NCI-H446 treated with DMSO at 0.1 percent for 48 hours (cell line): Measurements from ENCODE around the gene PPP1R14D.

Experiments
- DNase-seq: peaks from one replicate; lab custom pipeline; 2025; lab: John Stamatoyannopoulos, UW

The PPP1R14D gene

GRCh38 chr15:40852529-40852928 lies 24.0 kb upstream of the PPP1R14D start:
- no peak for DNase-seq

GRCh38 chr15:40850576-40851112 lies 22.1 kb upstream of the PPP1R14D start:
- no peak for DNase-seq

GRCh38 chr15:40847223-40847961 lies 18.9 kb upstream of the PPP1R14D start:
- no peak for DNase-seq

DNA sequence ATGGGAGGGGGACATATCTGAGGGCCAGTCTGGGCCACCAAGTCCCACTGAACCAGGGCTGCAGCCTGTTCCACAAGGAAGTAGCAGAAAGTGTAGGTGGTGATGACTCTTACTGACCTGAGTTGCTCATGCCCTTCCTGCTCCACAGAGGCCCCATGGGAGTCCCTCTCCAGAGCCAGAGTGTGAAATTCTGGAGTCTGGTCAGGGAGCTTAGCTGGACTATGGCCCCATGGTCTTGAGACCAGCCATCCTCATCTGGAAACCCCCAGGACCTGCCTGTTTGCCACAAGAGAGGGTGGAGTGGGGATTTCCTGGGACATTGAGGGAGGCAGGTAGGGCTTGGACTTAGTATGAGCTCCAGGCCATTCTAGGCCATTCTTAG lies 18.3 kb upstream of the PPP1R14D start:
- no peak for DNase-seq

- DNase-seq = no peak
Measured at GRCh38 chr15:40845511-40846284, 17.2 kb upstream of the PPP1R14D start.

DNA sequence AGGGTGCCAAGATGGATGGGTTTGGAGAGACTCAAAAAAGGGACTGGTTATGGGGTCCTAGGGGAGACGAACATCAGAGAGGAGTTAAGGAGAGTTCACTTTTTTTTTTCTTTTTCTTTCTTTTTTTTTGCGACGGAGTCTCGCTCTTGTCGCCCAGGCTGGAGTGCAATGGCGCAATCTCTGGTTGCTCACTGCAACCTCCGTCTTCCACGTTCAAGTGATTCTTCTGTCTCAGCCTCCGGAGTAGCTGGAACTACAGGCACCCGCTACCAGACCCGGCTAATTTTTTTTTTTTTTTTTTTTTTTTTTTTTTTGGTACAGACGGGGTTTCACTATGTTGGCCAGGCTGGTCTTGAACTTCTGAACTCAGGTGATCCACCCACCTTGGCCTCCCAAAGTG lies 16.5 kb upstream of the PPP1R14D start:
- no peak for DNase-seq

- no peak for DNase-seq
Measured at GRCh38 chr15:40844696-40845030, 16.2 kb upstream of the PPP1R14D start.

- no peak for DNase-seq
Measured at GRCh38 chr15:40843885-40844695, 15.6 kb upstream of the PPP1R14D start, which contains the start of gene SPINT1. Gene SPINT1, plus strand, starts transcription at chr15:40844048. Its CDS starts 507 bp downstream, at chr15:40844555.

DNA sequence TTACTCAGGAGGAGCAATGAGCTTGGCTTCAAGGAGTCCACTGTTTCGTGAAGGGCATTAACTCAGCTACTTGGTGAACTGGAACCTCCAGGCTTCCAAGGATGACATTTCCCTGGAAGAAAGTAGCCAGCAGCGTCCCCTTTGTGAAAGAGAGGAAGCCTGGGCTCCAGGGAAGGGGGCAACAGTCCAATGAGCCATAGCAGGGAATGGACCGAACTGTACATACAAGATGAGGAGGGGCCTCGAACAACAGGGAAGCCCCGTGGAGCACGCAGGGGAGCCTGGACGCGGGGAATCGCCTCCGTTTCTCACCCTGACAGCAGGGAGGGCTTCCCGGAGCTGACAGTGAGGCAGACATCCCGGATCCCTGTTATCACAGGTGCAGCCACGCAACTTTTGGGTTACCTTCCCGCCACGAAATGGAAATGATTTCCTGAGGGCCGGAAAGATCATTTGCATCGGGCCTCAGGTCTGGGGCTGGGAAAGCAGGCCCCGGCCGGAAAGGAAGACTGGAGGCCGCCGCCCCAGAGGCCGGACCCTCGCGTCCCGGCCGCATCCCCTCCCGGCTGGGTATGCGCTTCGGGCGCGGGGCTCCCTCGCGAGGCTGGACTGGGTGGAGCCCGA lies 14.9 kb upstream of the PPP1R14D start:
- DNase-seq = no peak

GRCh38 chr15:40841741-40842140 lies 13.2 kb upstream of the PPP1R14D start:
- no peak for DNase-seq

GRCh38 chr15:40838756-40839155 lies 10.2 kb upstream of the PPP1R14D start:
- no peak for DNase-seq

DNA sequence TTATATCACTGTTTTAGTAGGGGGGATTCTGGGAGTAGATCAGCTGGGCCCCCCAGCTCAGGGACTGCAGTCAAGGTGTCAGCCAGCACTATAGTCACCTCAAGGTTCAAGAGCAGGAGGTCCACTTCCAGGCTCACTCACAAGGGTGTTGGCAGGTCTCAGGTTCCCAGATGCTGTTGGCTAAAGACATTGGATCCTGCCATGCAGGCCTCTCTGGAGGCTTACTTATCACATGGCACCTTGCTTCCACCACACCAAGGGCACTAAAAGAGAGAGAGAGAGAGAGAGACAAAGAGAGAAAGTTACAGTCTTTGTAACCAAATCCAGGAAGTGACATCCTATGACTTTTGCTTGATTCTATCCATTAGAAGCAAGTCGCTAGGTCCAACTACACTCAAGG lies 7.5 kb upstream of the PPP1R14D start:
- DNase-seq = no peak

- no peak for DNase-seq
Measured at GRCh38 chr15:40832903-40833302, 4.4 kb upstream of the PPP1R14D start.

DNA sequence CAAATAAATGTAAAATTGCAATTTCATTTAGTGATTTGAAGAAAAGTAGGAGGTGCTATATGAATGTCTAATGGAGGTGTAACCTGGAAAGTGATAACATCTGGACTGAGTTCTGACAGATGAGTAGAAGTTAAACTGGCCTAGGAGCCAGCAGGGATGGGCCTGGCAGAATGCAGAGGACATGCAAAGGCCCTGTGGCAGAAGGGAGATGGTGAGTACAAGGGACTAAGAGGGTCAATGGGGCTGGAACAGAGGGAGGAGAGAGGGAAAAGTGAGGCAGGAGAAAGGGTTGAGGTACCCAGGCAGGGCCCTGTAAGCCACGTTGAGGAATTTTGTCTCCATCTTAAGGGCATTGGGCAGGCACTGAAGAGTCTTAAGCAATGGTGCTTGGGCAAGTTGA lies 3.4 kb upstream of the PPP1R14D start:
- DNase-seq = no peak

GRCh38 chr15:40830884-40831283 lies 2.4 kb upstream of the PPP1R14D start:
- no peak for DNase-seq

DNA sequence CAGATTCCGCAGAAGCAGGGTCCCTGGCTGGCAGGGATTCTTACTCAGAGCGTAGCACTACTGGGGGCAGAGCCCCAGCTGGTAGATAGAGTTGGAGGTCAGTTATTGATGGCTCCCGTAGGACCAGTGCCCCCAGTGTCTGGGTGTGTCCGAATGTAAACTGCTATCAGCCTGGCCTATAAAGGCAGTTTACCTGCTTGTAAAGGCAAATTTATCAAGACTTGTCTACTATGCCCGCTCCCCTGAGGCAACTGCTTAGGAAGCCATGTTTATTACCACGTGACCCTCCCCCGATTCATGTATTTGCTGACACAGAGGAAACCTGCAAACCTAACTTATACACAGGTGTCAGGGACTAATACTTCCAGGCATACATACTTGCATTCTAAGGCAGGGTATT lies 607 bp upstream of the PPP1R14D start:
- DNase-seq = no peak

DNA sequence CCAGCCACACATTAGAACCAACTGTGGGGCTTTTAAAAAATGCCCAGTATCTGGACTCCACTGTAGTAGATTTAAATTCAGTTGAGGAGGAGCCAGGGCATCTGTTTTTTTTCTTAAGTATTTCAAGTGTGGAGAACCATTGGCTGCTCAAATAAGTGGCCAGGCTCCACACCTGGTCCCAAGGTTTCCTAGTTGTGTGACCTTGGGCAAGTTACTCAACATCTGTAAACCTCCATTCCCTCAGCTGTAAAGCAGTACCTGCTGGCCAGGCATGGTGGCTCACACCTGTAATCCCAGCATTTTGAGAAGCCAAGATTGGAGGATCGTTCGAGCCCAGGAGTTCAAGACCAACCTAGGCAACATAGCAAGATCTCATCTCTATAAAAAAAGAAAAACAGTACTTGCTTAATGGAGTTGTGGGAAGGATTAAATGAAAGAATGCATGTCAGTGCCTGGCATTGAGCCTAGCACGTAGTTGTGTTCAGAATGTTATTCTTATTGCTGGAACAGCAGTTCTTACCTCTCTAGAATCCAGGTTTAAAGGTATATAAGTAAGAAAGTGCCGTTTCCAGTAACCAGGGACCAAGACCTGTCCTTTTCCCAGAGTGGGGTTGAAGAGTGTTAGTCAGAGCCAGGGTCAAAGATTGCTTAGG lies 2.0 kb downstream of the PPP1R14D start:
- DNase-seq = no peak

DNA sequence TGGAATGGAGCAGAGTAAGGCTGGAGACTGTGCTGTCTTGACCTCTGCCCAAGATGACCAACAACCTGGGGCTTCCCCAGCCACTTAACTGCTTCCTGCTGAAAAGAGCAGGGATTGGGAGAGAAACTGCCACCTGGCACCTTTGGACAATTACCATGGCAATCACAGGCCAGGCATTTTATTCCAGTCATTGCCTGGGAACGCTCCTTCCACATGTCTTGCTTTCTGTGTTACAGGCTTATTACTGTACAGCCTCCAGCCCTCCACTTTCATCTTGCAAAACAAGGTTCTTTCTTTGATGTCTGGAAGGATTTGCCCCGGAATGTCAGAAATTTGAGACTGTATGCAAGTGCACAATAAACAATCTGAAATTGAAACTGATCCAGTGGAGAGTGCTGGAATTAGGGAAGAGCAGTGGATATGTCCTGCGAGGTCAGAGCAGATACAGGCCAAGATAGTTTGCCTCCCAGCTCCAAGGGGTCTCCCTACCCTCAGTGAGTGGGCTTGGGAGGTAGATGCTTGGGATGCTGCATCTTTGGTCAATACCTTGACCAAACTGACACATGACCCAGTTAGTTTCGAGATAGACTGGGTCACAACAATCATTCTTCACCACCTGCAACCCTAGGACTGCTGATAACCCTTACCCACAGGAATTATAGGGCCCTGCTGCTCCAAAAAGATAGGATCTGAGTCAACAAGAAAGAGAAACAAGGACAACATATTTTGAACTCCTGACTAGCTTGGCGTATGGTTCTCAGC lies 2.7 kb downstream of the PPP1R14D start:
- DNase-seq = no peak

- DNase-seq = no peak
Measured at GRCh38 chr15:40823572-40824343, 4.8 kb downstream of the PPP1R14D start.

- no peak for DNase-seq
Measured at GRCh38 chr15:40821195-40821594, 7.3 kb downstream of the PPP1R14D start.
